GM19238 (cell line): ENCODE measurements around the gene C2CD2.
"Not testable (repeated sequence)": the region's sequence is repeated elsewhere in the genome, so short reads cannot be mapped to it uniquely, and the experiment has no call there.

ENCODE experiments used
- DNase-seq: peaks from one replicate; pipeline ENCODE4 v3.0.0; 2011; ENCODE audit warnings: low spot score; ENCODE audit not compliant: insufficient read length

C2CD2 gene

GRCh38 chr21:41958886-41959563 lies 5.2 kb upstream of the C2CD2 start:
- DNase-seq, result no peak

DNA sequence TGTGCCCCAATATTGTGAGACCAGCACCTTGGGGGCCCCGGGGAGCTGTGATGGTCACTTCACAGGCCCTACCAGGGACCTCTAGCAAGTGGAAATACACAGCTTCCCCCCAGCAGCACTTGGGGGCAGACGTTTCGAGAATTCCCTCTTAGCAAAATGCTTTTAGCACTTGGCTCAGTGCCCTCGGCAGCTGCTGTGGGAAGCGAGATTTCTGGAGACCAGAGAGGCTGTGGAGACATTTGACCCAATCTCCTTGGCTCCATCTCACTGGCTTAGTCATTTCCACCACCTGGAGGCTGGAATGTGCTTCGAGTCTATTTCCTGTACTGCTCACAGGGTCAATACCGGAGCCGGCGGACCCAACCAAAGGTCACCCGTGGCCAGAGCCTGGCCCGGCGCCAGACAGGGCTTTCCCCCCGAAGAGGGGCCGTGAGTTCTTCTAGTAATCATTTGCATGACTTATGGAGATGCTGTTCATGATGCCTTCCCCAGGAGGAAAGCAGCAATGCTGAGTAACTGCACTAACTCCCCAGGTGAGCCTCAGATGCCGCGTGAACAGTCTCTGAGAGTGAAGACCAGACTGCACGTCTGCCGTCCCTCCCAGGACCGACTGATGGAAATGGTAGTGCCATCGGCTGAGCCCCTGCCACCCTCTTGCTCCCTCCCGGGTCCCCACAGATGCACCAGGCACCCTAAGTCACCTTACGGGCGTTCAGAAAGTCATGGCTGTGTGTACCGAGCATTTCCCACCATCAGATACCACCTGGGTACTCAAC lies 4.4 kb upstream of the C2CD2 start:
- no peak for DNase-seq

GRCh38 chr21:41956926-41957729 lies 3.3 kb upstream of the C2CD2 start:
- no peak for DNase-seq

DNA sequence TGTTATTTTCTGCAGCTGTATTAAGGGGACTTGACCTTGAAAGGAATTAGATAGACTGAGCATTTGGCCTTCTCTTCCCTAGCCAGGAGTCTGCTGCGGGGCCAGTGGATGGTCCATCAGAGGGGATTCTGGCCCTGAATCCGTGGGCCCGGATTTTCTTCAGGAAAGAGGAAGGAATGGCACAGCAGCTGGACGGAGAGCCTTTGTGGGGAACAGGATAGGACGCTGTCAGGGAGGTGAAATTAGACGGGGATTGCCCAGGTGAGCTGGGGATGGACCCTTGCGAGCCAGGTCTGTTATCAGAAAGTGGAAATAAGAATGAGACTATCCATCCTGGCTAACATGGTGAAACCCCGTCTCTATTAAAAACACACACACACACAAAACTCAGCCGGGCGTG lies 1.7 kb upstream of the C2CD2 start:
- DNase-seq, result no peak

GRCh38 chr21:41954654-41955499 lies 1.1 kb upstream of the C2CD2 start:
- DNase-seq, result no peak

GRCh38 chr21:41953249-41953830 lies 478 bp downstream of the C2CD2 start:
- DNase-seq, result peak; percentile 61

DNA sequence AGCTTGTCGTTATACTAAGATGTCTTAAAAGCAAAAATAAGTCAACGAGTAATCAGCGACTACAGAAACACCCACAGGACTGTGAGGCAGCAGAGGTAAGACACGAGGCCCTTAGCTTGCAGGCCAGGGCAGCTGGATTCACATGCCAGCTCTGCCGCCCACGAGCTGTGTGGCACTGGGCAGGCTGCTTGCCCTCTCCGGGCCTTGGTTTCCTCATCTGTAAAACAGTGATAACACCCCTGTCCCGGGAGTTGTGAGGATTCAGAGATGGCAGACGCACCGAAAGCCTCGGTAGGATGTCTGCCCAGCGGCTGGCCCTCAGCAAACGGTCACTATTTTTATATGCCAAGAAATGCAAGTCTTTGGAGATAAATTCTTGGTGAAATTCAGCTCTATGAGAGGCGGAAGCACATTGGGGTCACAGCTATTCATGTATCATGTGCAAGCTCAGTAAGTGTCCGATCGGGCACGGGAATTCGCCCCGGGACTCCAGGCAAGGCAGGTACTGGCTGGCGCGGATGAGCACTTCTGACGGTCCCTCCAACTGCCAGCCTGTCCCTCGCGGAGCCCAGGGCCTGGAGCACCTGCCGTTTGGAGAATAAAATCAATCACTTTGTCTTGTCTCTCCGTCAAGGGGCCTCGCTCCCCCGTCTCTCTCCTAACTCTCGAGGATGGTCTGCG lies 1.1 kb downstream of the C2CD2 start:
- DNase-seq, result no peak

DNA sequence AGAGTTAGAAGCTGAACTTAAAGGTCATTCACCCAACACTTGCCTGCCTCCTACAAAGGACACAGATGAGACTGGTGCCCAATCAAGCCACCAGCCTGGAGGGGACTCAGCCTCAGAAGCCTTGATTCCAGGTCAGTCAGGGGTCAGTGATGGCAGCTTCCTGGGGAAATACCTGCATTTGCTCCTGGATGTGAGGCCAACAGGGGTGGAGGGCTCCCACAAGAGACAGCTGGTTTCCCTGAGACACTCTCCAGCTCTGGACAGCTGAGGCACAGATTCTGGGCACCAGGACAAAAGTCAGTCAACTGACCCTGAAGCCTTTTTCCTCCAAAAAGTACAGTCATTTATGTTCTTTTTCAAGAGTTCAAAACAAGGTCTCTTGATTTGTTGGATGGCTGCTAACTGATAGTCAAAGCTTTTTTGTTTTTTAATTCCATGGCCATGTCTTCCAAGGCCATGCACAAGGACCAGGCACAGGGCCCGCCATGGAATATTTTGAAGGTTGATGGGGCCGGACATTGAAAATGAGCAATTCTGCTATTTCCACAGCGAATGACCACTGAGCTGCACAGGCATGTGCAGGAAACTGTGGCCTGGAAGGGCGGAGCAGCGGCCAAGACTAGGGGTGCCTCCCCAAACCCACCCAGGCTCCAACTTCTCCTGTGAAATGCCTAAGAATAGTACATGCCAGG lies 1.8 kb downstream of the C2CD2 start:
- no peak for DNase-seq

GRCh38 chr21:41950941-41951351 lies 2.9 kb downstream of the C2CD2 start:
- no peak for DNase-seq

DNA sequence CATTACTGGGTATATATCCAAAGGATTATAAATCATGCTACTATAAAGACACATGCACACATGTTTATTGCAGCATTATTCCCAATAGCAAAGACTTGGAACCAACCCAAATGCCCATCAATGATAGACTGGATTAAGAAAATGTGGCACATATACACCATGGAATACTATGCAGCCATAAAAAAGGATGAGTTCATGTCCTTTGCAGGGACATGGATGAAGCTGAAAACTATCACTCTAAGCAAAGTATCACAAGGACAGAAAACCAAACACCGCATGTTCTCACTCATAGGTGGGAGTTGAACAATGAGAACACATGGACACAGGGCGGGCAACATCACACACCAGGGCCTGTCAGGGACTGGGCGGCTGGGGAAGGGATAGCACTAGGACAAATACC lies 4.2 kb downstream of the C2CD2 start:
- DNase-seq, result not testable (repeated sequence)

- DNase-seq, result no peak
Observed at GRCh38 chr21:41948901-41949300, 4.9 kb downstream of the C2CD2 start.

DNA sequence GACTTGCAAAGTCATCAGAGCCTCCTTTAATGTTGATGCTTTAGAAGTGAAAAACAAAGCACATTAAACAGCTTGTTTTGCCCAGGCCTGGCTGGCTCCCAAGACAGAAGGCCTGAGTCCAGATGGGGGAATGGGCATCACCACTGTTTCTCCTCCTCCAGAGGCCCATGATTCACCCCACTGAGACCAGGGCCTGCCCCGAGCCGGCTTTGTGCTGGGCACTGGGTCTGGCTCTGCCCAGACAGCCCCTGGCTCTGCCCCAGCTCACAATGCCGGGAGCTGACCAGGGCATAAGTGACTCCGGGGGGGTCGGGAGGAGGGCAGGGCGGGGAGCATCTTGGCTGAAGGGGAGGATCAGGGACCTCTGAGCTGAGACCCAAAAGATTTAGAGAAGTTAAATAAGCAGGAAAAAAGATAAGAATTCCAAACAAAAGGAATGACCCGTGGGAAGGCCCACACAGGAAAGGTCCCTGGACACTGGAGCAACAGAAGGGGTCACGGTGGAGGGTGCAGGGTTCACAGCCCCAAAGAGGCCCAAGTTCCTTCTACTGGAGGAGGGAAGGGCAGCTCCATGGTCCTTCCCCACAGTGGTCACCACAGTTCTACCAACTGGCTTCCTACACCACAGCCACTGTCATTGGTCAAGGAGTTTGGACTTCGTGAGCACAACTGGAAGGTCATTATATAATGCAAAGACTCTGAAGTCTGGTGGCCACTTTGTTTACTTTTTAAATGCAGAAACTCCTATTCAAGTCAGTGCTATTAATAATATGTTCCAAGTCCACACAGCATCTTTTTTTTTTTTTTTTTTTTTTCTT lies 5.5 kb downstream of the C2CD2 start:
- DNase-seq, result no peak

DNA sequence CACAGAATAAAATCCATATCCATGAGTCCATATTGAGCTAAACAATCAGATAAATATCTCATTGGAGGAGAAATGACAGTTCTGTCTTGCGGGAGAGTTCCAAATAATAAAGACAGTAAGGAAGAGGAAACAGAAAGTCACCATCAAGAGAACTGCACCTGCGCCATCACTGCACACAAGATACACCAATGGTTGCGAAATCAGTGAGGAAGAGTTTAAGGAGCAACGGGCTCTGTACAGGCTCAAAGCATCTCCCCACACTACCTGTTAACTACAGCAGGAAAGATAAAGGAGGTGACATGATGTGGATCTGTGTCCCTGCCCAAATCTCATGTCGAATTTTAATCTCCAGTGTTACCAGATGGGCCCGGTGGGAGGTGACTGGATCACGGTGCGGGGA lies 7.8 kb downstream of the C2CD2 start:
- DNase-seq, result no peak

GRCh38 chr21:41943851-41944250 lies 10.0 kb downstream of the C2CD2 start:
- DNase-seq, result no peak

DNA sequence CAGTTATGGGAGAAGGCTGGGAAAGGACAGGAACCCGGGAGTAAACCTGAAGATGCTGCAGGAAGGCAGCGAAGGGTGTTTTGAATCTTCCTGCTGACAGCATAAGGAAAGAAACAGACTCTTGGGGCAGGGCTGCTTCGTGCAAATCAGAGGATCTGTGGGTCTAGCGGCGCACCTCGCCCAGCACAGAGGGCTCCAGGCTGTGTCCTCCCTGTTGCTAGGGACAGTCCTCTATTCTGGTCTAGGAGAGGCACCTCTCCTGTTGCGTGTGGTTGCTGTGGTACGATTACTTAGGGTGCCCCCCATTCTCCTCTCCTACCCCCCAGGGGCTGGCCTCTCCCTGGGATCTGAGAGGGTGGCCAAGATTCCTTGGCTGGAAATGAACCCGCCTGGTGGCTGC lies 11.4 kb downstream of the C2CD2 start:
- DNase-seq, result no peak

- DNase-seq, result no peak
Observed at GRCh38 chr21:41941941-41942340, 11.9 kb downstream of the C2CD2 start.

DNA sequence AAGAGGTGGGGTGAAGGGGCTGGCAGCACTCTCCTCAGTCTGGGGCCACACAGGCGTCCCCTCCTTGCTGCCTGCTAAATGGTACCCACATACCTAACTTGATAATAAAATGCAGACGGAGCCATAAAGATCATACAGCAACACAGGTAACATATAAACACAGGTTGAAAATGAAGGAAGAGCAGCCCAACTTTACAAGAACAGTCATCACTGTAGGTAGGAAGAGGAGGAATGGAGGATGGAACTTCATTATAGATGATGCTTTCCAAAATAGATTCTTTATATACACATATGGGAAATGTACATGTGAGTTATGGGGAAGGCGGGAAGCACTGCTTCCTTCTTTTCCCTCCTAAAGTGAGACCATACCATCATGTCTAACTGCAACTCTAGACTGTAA lies 13.4 kb downstream of the C2CD2 start:
- DNase-seq, result no peak

DNA sequence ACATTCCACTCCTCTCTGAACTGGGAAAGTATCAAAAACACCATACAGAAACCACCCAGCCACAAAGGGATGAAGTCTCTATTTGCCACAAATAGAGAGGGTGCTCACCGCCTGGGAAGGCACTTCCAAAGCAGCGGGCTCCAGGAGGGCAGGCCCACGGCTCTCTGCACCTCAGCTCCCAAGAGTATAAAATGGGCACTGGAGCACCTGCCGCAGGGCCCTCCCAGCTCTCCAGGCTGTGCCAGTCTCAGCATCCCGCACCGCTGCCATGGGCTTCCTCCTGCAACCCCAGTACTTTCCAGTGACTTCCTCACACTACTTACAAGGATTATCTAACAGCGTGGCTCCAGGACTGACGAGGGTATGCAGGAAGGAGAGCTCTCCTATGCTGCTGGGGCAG lies 14.4 kb downstream of the C2CD2 start:
- DNase-seq, result no peak
